HEK293 (cell line): ENCODE measurements around the gene LIN9.

Experiments
- BCL11B ChIP-seq: fragments of 450-650 bp; formaldehyde crosslinking; IDR thresholded peaks from 2 replicates; pipeline ENCODE4 v1.5.1; 2016; ENCODE audit warnings: low read depth, missing biosample characterization, missing genetic modification characterization
- HOXC10 ChIP-seq: sonication (generic); formaldehyde crosslinking; IDR thresholded peaks from 2 replicates; pipeline ENCODE4 v1.8.1; 2023; ENCODE audit warnings: mild to moderate bottlenecking, missing genetic modification reagents
- KLF1 ChIP-seq: fragments of 450-650 bp; formaldehyde crosslinking; IDR thresholded peaks from 2 replicates; pipeline ENCODE4 v1.5.1; 2016; ENCODE audit warnings: missing biosample characterization, missing genetic modification characterization
- KLF7 ChIP-seq: fragments of 450-650 bp; formaldehyde crosslinking; IDR thresholded peaks from 2 replicates; pipeline ENCODE4 v1.5.1; 2016; ENCODE audit warnings: missing biosample characterization, missing genetic modification characterization, borderline replicate concordance
- KLF8 ChIP-seq: fragments of 450-650 bp; formaldehyde crosslinking; IDR thresholded peaks from 2 replicates; pipeline ENCODE4 v1.5.1; 2016; ENCODE audit warnings: missing biosample characterization, missing genetic modification characterization
- SCRT2 ChIP-seq: fragments of 450-650 bp; formaldehyde crosslinking; IDR thresholded peaks from 2 replicates; pipeline ENCODE4 v1.5.1; 2016; ENCODE audit warnings: missing biosample characterization, missing genetic modification characterization
- YY1 ChIP-seq: fragments of 450-650 bp; formaldehyde crosslinking; IDR thresholded peaks from 2 replicates; pipeline ENCODE4 v1.5.1; 2018; ENCODE audit warnings: missing biosample characterization, missing genetic modification characterization
- ZBTB1 ChIP-seq: fragments of 450-650 bp; formaldehyde crosslinking; IDR thresholded peaks from 2 replicates; pipeline ENCODE4 v1.5.1; 2016; ENCODE audit warnings: missing biosample characterization, missing genetic modification characterization
- ZBTB10 ChIP-seq: fragments of 450-650 bp; formaldehyde crosslinking; IDR thresholded peaks from 2 replicates; pipeline ENCODE4 v1.5.1; 2016; ENCODE audit warnings: missing biosample characterization, missing genetic modification characterization
- ZNF121 ChIP-seq: fragments of 450-650 bp; formaldehyde crosslinking; IDR thresholded peaks from 2 replicates; pipeline ENCODE4 v1.5.1; 2016; ENCODE audit warnings: missing biosample characterization, missing genetic modification characterization
- ZNF138 ChIP-seq: fragments of 450-650 bp; formaldehyde crosslinking; IDR thresholded peaks from 2 replicates; pipeline ENCODE4 v1.5.1; 2016; ENCODE audit warnings: missing biosample characterization, missing genetic modification characterization, borderline replicate concordance
- ZNF146 ChIP-seq: fragments of 450-650 bp; formaldehyde crosslinking; IDR thresholded peaks from 2 replicates; pipeline ENCODE4 v1.5.1; 2016; ENCODE audit warnings: missing biosample characterization, missing genetic modification characterization
- ZNF18 ChIP-seq: fragments of 450-650 bp; formaldehyde crosslinking; IDR thresholded peaks from 2 replicates; pipeline ENCODE4 v1.5.1; 2016; ENCODE audit warnings: missing biosample characterization, missing genetic modification characterization
- ZNF266 ChIP-seq: fragments of 450-650 bp; formaldehyde crosslinking; IDR thresholded peaks from 2 replicates; pipeline ENCODE4 v1.5.1; 2016; ENCODE audit warnings: missing biosample characterization, missing genetic modification characterization, low read depth
- ZNF274 ChIP-seq, 2 experiments: fragments of 200-500 bp in 1 of 2; fragments of 450-650 bp in 1 of 2; sonication (Bioruptor generic) in 1 of 2; formaldehyde crosslinking in 1 of 2; IDR thresholded peaks; 2 replicates each; pipeline versions ENCODE4 v1.5.1 to v1.6.1; 2014 to 2016; ENCODE audit warnings: borderline replicate concordance in 1 of 2, inconsistent platforms in 1 of 2, low read length in 1 of 2, missing biosample characterization in 1 of 2, missing genetic modification characterization in 1 of 2
- ZNF335 ChIP-seq: fragments of 450-650 bp; formaldehyde crosslinking; conservative IDR thresholded peaks from 2 replicates; pipeline ENCODE4 v1.5.1; 2016; ENCODE audit warnings: missing biosample characterization, missing genetic modification characterization
- ZNF37A ChIP-seq: fragments of 450-650 bp; IDR thresholded peaks from 2 replicates; pipeline ENCODE4 v1.5.1; 2018; ENCODE audit warnings: missing biosample characterization, missing genetic modification characterization
- ZNF394 ChIP-seq: fragments of 450-650 bp; formaldehyde crosslinking; IDR thresholded peaks from 2 replicates; pipeline ENCODE4 v1.5.1; 2016; ENCODE audit warnings: missing biosample characterization, missing genetic modification characterization, mild to moderate bottlenecking, moderate library complexity, borderline replicate concordance
- ZNF473 ChIP-seq: fragments of 450-650 bp; formaldehyde crosslinking; IDR thresholded peaks from 2 replicates; pipeline ENCODE4 v1.5.1; 2017; ENCODE audit warnings: missing biosample characterization, missing genetic modification characterization
- ZNF48 ChIP-seq: fragments of 450-650 bp; formaldehyde crosslinking; IDR thresholded peaks from 2 replicates; pipeline ENCODE4 v1.5.1; 2016; ENCODE audit warnings: missing biosample characterization, missing genetic modification characterization
- ZNF513 ChIP-seq: fragments of 450-650 bp; IDR thresholded peaks from 2 replicates; pipeline ENCODE4 v1.5.1; 2018; ENCODE audit warnings: missing biosample characterization, missing genetic modification characterization
- ZNF514 ChIP-seq: fragments of 450-650 bp; formaldehyde crosslinking; IDR thresholded peaks from 2 replicates; pipeline ENCODE4 v1.5.1; 2016; ENCODE audit warnings: missing biosample characterization, missing genetic modification characterization
- ZNF544 ChIP-seq: fragments of 450-650 bp; formaldehyde crosslinking; IDR thresholded peaks from 2 replicates; pipeline ENCODE4 v1.5.0; 2017; ENCODE audit warnings: missing biosample characterization, missing genetic modification characterization
- ZNF654 ChIP-seq: fragments of 450-650 bp; formaldehyde crosslinking; IDR thresholded peaks from 2 replicates; pipeline ENCODE4 v1.5.1; 2016; ENCODE audit warnings: low read depth, missing biosample characterization, missing genetic modification characterization
- ZNF664 ChIP-seq: fragments of 450-650 bp; formaldehyde crosslinking; IDR thresholded peaks from 2 replicates; pipeline ENCODE4 v1.5.1; 2016; ENCODE audit warnings: missing biosample characterization, missing genetic modification characterization
- ZSCAN18 ChIP-seq: fragments of 450-650 bp; formaldehyde crosslinking; IDR thresholded peaks from 2 replicates; pipeline ENCODE4 v1.5.1; 2016; ENCODE audit warnings: missing biosample characterization, missing genetic modification characterization
- TF ChIP-seq, protein P1 (sequence below): fragments of 450-650 bp; formaldehyde crosslinking; IDR thresholded peaks from 2 replicates; pipeline ENCODE4 v1.5.1; 2016; ENCODE audit warnings: missing biosample characterization, missing genetic modification characterization

The LIN9 gene

GRCh38 chr1:226309398-226310244 is 657 bp upstream of the LIN9 start (continued):
- TF ChIP-seq, protein P1, sequence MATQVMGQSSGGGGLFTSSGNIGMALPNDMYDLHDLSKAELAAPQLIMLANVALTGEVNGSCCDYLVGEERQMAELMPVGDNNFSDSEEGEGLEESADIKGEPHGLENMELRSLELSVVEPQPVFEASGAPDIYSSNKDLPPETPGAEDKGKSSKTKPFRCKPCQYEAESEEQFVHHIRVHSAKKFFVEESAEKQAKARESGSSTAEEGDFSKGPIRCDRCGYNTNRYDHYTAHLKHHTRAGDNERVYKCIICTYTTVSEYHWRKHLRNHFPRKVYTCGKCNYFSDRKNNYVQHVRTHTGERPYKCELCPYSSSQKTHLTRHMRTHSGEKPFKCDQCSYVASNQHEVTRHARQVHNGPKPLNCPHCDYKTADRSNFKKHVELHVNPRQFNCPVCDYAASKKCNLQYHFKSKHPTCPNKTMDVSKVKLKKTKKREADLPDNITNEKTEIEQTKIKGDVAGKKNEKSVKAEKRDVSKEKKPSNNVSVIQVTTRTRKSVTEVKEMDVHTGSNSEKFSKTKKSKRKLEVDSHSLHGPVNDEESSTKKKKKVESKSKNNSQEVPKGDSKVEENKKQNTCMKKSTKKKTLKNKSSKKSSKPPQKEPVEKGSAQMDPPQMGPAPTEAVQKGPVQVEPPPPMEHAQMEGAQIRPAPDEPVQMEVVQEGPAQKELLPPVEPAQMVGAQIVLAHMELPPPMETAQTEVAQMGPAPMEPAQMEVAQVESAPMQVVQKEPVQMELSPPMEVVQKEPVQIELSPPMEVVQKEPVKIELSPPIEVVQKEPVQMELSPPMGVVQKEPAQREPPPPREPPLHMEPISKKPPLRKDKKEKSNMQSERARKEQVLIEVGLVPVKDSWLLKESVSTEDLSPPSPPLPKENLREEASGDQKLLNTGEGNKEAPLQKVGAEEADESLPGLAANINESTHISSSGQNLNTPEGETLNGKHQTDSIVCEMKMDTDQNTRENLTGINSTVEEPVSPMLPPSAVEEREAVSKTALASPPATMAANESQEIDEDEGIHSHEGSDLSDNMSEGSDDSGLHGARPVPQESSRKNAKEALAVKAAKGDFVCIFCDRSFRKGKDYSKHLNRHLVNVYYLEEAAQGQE (tag by site-specific recombination): peak; percentile 23; the same call in 1 of the 2 replicates
- TF ChIP-seq ZNF664 (tag by site-specific recombination) (peak; percentile 22; the same call in 1 of the 2 replicates), KLF7 (0 out of 2 replicates have a peak, but pooled peaks have one; percentile 25), ZNF654 (no peak), ZNF394 (tag by site-specific recombination) (no peak), ZNF544 (tag by site-specific recombination) (no peak), ZNF266 (peak; percentile 100), ZNF37A (tag by site-specific recombination) (no peak), ZNF335 (tag by site-specific recombination) (peak; percentile 24), ZSCAN18 (0 out of 2 replicates have a peak, but pooled peaks have one; percentile 27), ZBTB1 (tag by site-specific recombination) (no peak), ZNF121 (tag by site-specific recombination) (no peak; the same call in 1 of the 2 replicates), ZNF18 (tag by site-specific recombination) (no peak; the same call in 1 of the 2 replicates), ZNF514 (tag by site-specific recombination) (no peak), KLF1 (tag by site-specific recombination) (peak; percentile 37; the same call in 1 of the 2 replicates), ZNF138 (no peak; the same call in 1 of the 2 replicates), ZNF274 (IDR thresholded peaks at IDR 0.05; ENCODE audit: low read length) (no peak), ZNF274 (tag by site-specific recombination; IDR thresholded peaks at IDR 0.05; ENCODE audit: borderline replicate concordance) (no peak), SCRT2 (tag by site-specific recombination) (no peak; the same call in 1 of the 2 replicates), ZNF473 (no peak), BCL11B (tag by site-specific recombination) (no peak; the same call in 1 of the 2 replicates), ZNF146 (no peak; the same call in 1 of the 2 replicates), YY1 (tag by site-specific recombination) (no peak), ZNF48 (tag by site-specific recombination) (no peak), ZBTB10 (peak; percentile 56; the same call in 1 of the 2 replicates), ZNF513 (tag by site-specific recombination) (0 out of 2 replicates have a peak, but pooled peaks have one; percentile 31), KLF8 (tag by site-specific recombination) (peak; percentile 81), HOXC10 (CRISPR knock-in tag) (no peak)
